KMS-11 (cell line): ENCODE results near the gene ATF3.

Experiments
- H2AFZ ChIP-seq: fragments of 200-600 bp; sonication (generic); 2 replicates; pipeline ENCODE4 v1.6.1; 2016; ENCODE audit warnings: antibody characterized with exemption, mixed run types, low read depth
- H3K27ac ChIP-seq: fragments of 200-600 bp; sonication (generic); 2 replicates; pipeline ENCODE4 v1.6.1; 2016; ENCODE audit warnings: mild to moderate bottlenecking, mixed run types
- H3K27me3 ChIP-seq: fragments of 200-600 bp; sonication (generic); 2 replicates; pipeline ENCODE4 v1.6.1; 2017; ENCODE audit warnings: mild to moderate bottlenecking, low read depth, mixed run types, moderate library complexity; ENCODE audit not compliant: insufficient read depth
- H3K36me3 ChIP-seq: fragments of 200-600 bp; sonication (generic); 2 replicates; pipeline ENCODE4 v1.6.1; 2017; ENCODE audit warnings: mild to moderate bottlenecking, mixed run types; ENCODE audit not compliant: insufficient read depth
- H3K4me1 ChIP-seq: fragments of 200-600 bp; sonication (generic); 2 replicates; pipeline ENCODE4 v1.6.1; 2016; ENCODE audit warnings: mild to moderate bottlenecking, low read depth, mixed run types; ENCODE audit not compliant: poor library complexity, severe bottlenecking
- H3K4me2 ChIP-seq: fragments of 200-600 bp; sonication (generic); 2 replicates; pipeline ENCODE4 v1.7.0; 2016; ENCODE audit warnings: mild to moderate bottlenecking, mixed run types
- H3K4me3 ChIP-seq: fragments of 200-600 bp; sonication (generic); IDR thresholded peaks from 2 replicates; pipeline ENCODE4 v1.6.1; 2017; ENCODE audit warnings: low read depth, low read length, mixed read lengths; ENCODE audit not compliant: insufficient read depth
- H3K79me2 ChIP-seq: fragments of 200-600 bp; sonication (generic); 2 replicates; pipeline ENCODE4 v1.6.1; 2016; ENCODE audit warnings: low read depth, mixed run types; ENCODE audit not compliant: insufficient read depth
- H3K9ac ChIP-seq: fragments of 200-600 bp; sonication (generic); 2 replicates; pipeline ENCODE4 v1.6.1; 2016; ENCODE audit warnings: mild to moderate bottlenecking, mixed run types
- H4K20me1 ChIP-seq: fragments of 200-600 bp; sonication (generic); 2 replicates; pipeline ENCODE4 v1.6.1; 2016; ENCODE audit warnings: mild to moderate bottlenecking, mixed run types; ENCODE audit not compliant: insufficient read depth
- TF ChIP-seq, protein P1 (sequence below): fragments of 200-600 bp; sonication (generic); conservative IDR thresholded peaks from 2 replicates; pipeline ENCODE4 v1.6.1; 2017; ENCODE audit warnings: low read depth, mild to moderate bottlenecking, antibody characterized with exemption, low read length, moderate library complexity, mixed read lengths

ATF3 gene

DNA sequence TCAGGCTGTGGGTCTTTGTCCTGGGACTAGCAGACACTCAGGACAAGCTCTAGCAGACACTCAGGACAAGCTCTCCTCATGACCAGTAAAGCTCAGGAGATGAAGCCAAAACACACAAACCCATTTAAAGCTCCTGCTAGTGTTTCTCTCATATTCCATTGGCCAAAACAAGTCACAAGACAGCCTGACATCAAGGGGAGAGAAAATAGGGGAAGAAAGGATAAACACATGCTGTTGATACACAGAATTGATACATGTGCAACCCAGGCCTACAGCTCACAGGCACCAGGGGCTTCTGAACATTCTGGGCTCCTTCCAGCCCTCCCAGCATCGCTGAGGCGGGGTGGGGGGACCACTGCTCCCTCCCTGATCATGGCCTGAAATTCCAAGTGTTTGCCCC is 35.3 kb downstream of the ATF3 start:
- H3K4me1 ChIP-seq, result peaks cover 11% of the 10 kb centered on the region
- H3K27me3 ChIP-seq, result no peaks in the 10 kb centered on the region
- H3K36me3 ChIP-seq, result no peaks in the 10 kb centered on the region
- no peak overlapping the region for H3K4me2 ChIP-seq
- TF ChIP-seq, protein P1, sequence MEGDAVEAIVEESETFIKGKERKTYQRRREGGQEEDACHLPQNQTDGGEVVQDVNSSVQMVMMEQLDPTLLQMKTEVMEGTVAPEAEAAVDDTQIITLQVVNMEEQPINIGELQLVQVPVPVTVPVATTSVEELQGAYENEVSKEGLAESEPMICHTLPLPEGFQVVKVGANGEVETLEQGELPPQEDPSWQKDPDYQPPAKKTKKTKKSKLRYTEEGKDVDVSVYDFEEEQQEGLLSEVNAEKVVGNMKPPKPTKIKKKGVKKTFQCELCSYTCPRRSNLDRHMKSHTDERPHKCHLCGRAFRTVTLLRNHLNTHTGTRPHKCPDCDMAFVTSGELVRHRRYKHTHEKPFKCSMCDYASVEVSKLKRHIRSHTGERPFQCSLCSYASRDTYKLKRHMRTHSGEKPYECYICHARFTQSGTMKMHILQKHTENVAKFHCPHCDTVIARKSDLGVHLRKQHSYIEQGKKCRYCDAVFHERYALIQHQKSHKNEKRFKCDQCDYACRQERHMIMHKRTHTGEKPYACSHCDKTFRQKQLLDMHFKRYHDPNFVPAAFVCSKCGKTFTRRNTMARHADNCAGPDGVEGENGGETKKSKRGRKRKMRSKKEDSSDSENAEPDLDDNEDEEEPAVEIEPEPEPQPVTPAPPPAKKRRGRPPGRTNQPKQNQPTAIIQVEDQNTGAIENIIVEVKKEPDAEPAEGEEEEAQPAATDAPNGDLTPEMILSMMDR, result no peak
- H4K20me1 ChIP-seq, result no peaks in the 10 kb centered on the region
- no peak overlapping the region for H3K9ac ChIP-seq
- no peak overlapping the region for H3K4me3 ChIP-seq
- H3K27ac ChIP-seq, result no peak overlapping the region
- no peaks in the 10 kb centered on the region for H3K79me2 ChIP-seq
- H2AFZ ChIP-seq, result no peak overlapping the region

DNA sequence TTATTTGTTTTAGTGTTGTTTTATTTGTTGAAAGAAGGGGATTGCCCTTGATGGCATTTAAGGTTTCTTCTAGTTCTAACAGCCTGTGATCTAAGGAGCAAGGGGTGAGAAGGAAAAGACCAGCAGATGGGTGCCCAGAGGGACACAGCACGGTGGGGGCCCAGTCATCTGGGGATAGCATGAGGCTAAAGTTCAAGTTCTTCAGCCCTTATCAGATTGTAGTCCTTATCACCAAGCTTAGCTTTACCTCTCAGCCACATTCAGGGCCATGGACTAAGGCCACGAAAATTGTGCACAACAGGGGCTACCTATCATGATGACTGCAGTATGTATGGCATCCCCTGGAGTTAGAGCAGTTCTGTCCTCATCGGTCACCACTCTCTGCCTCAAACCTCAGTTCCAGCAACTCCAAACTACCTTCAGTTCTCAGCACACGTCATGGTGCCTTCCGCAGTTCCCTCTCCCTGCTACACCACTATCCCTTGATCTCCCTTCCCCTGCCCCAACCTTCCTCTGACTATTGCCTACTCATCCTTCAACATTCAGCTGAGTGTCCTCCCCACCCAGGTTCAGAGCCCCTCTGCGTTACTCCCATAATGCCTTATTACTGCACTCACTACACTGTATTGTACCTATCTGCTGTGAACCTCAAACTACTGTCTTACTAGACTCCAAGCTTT is 36.4 kb downstream of the ATF3 start:
- Histone ChIP-seq H3K27me3 (no peaks in the 10 kb centered on the region), H3K79me2 (no peaks in the 10 kb centered on the region), H3K4me1 (no peaks in the 10 kb centered on the region), H4K20me1 (no peaks in the 10 kb centered on the region), H3K27ac (no peak overlapping the region), H2AFZ (no peak overlapping the region), H3K4me2 (no peak overlapping the region), H3K4me3 (no peak overlapping the region), H3K9ac (no peak overlapping the region), H3K36me3 (no peaks in the 10 kb centered on the region)
- TF ChIP-seq, protein P1, result no peak

DNA sequence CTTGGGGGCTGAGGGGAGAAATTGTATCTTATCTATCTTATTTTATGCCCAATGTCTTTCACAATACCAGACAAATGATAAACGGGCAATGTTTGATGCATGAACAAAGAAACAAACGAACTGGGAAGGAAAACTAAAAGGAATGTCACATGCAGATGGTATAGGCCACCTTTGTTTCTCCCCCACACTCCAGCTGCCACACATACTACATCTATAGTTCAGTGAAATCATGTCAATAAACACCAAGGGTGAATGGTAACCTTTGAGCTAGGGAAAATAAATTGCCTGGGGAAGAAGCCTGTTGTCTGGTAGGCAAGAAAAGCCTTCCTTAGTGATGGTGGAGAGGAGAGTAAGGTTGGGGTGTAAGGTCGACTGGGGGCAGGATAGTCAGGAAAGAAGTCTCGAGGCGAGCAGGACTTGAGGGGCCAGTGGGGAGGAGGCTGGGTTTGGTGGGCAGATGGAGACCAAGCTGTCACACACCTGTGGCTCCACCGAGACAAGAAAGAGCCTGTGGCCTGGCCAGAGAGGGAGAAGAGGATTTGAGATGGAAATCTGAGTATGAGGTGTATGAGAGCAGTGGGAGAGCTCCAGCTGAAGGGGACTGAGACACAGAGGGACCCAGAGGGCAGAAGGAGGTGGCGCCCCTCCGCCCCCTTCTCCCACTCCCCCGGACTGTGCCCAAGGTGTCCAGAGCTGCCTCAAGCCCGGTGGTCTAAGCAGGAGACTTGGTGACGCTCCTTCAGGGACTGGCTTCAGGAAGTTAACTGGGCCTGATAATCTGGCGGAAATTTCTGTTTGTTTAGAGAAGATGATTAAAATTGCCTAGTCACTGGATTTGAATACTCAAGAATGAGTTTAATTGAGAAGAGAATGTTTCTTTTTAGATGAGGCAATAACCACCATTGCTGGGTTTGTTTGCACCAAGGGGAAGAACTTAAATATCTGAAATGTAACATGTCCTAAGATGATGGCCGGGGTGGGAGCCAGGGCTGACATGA is 37.3 kb downstream of the ATF3 start:
- Histone ChIP-seq H3K4me3 (no peak overlapping the region), H2AFZ (no peak overlapping the region), H3K4me1 (no peaks in the 10 kb centered on the region), H3K27me3 (no peaks in the 10 kb centered on the region), H3K27ac (no peak overlapping the region), H3K9ac (no peak overlapping the region), H3K4me2 (no peak overlapping the region), H3K79me2 (no peaks in the 10 kb centered on the region), H4K20me1 (no peaks in the 10 kb centered on the region), H3K36me3 (no peaks in the 10 kb centered on the region)
- TF ChIP-seq, protein P1, result no peak

DNA sequence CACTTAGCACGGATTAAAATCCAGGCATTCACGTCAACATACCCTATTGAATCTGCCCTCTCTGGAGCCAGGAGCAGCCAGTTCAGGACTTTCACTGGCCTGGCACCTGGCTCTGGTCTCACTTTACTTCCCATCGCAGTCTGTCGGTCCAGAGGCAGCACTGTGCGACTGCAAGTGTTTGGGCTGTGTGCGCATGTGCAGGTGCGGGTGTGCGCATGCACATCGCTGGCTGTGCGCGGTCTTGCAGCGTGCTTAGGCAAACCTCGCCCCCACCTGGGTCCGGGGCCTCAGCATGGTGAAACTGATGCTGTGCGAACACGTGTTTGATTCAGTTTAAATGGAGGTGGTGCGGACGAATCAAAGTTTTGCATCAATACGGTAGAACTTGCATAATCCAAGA is 38.0 kb downstream of the ATF3 start:
- Histone ChIP-seq H3K4me1 (no peaks in the 10 kb centered on the region), H3K4me3 (no peak overlapping the region), H3K36me3 (no peaks in the 10 kb centered on the region), H3K27ac (no peak overlapping the region), H3K4me2 (no peak overlapping the region), H3K9ac (no peak overlapping the region), H3K79me2 (no peaks in the 10 kb centered on the region), H4K20me1 (no peaks in the 10 kb centered on the region), H2AFZ (no peak overlapping the region), H3K27me3 (no peaks in the 10 kb centered on the region)
- TF ChIP-seq, protein P1, result no peak
